ENCODE results near the gene METTL21C.

The METTL21C gene

DNA sequence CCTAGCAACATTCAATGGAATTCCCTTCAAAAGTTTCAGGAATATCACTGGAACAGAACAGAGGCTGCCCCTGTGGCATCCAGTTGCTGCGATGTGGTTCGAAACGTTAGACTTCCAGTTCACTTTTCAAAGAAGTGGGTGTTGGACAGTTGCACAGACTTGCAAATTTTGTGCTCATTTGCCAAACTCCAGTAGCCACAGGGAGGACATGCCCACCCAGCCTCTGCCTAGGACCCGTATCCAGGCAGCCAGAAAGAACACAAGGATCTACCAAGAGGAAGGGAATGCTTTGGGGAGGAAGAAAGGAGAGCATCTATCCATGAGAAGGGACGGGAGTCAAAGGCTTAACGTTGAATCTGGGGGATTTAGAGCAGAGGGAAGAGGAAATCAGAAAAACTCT, at the start of gene METTL21C:
Gene METTL21C (minus strand): TSS at position 108 of the 400 bp plus-strand sequence. CDS start 546 bp downstream, outside the sequence.
- DNase-seq (ENCODE audit: low spot score) = no peak

DNA sequence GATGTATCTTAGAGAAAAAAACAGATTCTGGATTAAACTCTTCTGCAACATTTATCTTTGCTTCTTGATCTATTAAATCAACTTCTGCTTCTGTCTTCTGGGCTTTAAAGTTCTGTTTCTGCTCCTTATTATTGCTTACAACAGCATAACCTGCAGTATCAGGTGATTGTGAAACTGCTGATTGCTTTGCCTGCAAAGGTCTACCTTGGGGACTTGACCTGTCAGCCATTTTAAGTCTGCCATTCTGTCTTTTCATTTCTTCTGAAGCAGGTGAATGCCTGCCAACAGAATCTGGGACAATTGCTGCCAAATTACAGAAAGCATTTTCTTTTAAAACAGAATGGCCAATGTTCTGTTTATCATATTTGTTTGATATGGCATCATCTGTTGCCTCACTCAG, 47.7 kb upstream of the METTL21C start:
- DNase-seq (ENCODE audit: low spot score) = no peak

DNA sequence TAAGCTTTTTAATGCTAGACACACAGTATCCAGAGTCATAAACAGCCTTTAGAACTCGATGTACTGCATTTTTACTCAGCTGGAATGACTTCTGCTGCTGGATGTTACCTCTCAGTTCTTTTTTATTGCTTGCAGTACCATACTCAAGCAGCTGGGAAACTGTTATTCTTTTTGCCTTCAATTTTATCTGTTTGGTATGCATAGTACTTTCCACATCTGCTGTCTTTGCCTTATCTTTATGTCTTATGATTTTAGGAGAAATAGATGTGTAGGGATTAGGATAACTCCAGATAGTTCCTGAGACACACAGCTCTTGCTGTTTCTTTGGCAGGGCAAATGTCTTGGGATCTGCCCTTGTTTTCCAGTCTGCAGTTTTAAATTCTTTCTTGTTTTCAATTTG, 47.3 kb upstream of the METTL21C start:
- DNase-seq (ENCODE audit: low spot score) = no peak

DNA sequence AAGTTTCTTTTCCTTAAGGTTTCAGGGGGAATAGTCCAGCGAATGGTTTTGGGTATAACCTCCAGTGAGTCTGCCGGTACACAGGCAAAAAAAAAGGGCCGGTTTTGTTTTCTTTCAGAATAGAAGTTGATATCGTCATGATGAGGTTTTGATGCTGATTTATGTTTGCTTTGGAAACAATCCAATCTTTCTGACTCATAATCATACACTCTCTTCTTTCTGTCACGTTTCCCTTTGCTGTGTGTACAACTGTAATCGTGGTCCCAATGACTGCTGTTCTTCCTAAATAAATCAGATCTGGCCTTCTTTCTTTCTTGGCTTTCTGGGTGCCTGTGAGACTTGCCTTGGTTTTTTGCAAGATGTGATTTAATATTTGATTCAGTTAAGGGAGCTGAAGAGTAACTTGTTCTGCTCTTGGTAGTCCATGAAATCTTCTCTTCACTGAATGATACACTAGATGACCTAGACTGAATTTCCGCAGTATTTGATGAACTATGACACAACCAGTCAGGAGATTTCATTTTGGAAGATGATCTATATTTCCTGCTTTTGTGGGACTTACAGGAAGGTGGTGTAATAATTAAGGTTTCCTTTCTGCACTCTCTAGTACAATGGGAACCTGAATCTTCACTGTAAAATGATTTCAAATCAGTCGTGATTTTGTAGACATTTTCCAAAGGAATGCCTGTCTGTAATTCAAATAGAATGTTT, 34.9 kb upstream of the METTL21C start:
- no peak for DNase-seq (ENCODE audit: low spot score)

DNA sequence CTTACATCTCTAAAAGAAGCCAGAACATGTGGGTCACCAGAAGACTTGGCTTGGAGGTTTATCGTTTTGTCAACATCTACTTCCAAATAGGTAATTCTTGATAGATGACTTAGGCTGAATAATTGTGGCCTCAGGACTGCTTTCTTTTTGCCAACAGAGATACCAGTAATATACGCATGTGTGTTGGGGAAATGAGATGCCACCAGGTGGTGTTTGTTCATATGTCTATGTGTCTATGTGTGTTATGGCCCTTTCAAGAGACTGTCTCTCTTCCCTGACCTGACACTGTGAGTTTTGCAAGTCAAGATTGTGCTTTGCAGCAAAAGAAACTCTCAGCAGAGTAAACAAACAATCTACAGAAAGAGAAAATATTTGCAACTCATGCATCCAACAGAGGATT, 31.6 kb upstream of the METTL21C start:
- DNase-seq (ENCODE audit: low spot score) = no peak

DNA sequence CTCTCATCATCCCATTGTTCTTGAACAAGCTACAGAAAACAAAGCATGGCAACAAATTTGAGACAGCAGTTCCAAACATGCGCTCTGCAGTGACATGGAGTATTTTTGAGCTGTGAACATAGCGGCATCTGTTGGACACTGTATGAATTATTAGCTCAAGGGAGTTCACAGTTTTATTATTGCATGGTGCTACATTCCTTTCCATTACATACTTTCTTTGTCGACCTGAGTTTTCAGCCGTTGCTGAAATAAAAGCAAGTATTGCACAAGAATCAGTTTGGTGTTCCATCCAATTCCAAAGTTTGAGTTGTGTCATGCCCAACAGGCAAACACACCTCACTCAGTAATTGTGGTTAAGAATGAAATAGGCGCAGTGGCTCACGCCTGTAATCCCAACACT, 30.1 kb upstream of the METTL21C start:
- DNase-seq (ENCODE audit: low spot score) = peak; percentile 16

DNA sequence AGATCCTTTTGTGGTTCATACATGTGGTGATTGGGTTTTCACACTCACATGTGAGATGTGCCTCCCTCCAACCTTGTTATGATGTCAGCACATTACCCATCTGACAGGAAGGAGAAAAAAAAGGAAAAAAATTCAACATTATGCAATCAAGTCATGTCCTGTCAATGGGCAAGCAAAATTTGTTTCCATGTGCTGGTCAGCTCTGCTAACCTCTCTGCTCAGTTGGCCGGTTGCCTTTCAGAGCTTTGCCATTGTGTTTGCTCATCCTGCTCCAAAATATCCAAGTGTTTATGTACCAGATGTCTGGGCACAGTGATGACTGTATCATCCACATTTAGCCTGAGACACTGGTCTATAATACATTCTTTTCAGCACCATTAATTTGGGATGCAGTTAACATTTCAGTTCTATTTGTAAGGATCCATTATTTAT, 27.0 kb upstream of the METTL21C start:
- DNase-seq (ENCODE audit: low spot score) = no peak

DNA sequence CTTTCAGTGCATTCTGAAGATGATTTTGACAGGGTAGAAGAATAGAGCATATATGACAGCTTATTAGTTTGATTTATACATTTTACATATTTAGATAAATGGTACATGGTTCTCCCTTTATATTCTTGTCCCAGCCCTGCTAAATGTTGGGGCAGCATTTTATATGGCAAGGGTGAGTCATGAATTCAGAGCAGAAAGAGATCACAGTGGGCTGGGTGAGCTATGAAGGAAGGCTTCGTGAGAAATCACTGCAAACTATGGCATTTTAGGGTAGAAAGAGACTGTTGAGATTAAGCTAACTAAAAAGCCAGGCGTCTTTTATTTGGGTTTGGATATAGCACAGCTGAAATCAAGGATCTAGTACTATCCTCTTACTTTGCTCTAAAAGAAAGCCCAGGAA, 23.9 kb upstream of the METTL21C start:
- no peak for DNase-seq (ENCODE audit: low spot score)

DNA sequence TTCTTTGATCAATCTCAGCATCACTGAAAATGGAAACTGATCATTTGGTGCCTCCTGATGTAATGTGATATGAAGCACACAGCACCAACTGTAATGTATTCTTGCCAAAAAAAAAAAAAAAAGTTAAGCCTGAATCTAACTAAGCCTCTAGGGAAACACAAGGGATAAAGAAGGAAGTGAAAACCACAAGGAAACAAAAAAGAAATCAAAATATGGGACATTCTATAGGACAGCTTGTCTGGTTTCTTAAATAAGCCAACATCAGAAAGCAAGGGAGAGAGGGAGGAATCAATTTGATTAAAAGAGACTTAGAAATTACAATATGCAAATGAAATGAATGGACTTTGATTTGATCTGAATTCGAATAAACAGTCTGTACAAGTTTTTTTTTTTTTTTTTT, 20.6 kb upstream of the METTL21C start:
- no peak for DNase-seq (ENCODE audit: low spot score)

DNA sequence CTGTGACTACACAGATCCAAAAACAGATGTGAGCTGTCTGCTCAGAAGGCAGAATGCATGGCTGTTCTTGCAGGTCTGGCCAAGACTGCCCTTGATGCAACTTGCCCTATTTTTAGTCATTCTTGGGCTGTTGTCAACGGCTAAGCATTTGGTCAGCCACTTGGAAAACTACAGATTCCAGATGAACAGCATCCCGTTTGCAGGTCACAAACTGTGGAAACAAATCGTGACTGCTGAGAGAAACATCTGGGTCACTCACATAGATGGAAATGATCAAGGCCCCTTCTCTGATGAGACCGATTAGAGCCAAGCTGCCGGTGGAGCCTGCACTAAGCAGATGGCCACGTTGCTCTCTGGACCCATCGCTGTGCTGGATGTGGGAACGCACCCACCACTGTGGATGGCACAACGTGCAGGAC, 15.4 kb upstream of the METTL21C start:
- no peak for DNase-seq (ENCODE audit: low spot score)

DNA sequence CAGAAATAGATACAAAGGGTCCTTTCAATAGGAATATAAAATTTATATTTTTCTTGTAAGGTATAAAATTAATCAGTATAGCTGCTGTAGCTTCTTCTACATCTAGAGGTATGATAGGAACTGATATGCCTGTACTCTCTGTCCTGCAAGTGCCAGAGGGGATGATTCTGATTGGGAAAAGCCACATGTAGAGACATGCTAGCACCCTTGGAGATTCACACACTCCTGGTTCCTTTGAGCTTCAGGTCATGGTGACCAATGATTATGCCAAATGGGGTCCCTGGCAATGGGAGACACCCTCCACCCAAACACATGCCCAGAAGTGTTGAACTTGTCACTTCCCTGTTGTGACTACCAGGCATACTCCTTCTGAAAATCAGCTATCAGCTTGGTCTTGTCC, 14.7 kb upstream of the METTL21C start:
- DNase-seq (ENCODE audit: low spot score) = no peak

DNA sequence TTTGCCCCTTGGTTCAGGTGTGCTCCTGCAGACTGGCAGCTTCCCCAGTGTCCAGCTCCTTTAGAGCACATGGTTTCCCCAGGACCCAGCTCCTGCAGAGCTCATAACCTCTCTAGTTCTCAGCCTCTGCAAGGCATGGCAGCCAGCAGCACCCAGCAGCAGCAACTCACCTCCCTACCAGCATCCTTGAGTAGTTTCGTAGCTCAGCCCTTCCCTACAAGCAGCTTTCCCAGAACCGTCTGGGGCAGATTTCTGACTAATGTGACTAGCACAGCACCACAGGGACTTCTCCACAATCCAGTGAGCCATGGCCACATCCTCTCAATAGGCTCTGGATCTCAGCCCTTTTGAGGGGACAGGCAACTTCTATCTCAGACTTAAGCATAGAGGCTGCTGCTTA, 14.1 kb upstream of the METTL21C start:
- DNase-seq (ENCODE audit: low spot score) = no peak

DNA sequence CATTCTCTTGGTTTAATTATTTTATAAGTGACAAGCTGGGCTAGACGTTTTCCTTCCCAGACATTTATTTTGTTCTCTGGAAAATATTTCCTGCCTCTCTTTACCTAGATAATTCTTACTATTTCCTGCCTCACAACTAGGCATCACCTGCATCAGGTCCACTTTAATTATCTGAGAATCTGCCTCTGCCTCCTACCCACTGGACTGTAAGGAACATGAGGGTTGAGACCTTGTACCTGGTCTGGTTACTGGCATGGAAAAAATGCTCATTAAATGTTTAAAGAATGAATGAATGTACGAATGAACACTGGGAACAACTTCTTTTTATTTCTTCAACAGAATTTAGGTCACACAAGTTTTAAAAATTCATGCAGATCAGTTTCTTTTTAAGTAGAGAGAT, 13.4 kb upstream of the METTL21C start:
- no peak for DNase-seq (ENCODE audit: low spot score)

DNA sequence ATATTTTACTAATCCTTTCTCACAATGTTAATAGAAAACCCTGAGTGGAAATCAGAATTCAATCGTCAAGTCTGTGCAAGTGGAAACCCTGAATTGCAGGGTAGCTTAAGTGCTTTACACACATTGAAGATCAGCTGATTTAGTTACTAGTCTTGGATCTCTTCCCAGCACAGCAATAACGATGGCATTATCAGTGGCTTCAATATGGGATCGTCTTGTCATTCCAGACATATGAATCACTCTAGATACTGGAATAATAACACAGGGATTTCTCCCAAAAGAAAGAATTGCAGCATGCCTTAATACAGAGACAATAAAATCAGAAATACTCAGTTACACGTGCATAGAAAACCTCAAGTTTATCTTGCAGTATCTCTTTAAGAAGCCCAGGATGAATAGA, 12.6 kb upstream of the METTL21C start:
- DNase-seq (ENCODE audit: low spot score) = no peak

DNA sequence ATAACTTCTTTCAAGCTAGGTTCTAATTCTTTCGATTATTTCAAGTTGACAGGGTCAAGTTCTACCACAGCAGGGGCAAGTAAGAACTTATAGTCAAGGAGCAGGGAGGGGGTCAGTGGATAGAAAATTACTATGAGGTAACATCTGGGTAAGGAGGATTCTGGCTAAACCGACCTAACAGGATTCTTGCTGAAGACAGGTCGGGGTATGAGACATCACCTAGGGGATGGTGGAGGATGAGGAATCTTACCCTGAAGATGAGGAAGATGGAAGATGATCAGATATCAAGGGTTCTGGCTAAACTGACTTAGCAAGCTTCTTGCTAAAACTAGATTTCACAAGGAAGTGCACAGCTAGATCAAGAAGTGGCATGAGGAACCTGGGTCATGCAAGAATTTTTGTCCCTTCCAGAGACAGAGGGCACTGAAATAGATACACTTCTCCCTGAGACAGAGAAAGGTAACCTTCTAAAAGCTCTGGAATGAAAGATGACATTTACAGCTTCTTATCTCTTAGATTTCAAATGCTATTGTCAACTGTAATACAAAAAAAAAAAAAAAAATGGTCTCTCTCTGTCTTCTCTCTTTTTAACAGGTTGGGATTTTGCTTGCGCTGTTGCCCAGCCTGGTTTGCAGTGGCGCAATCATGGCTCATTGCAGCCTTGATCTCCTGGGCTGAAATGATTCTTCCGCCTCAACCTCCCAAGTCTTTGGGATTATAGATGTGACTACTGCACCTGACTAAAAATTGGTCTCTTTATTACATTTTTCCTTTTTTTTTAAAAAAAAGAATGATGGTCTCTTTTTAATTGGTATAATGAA, 9.6 kb upstream of the METTL21C start:
- no peak for DNase-seq (ENCODE audit: low spot score)

DNA sequence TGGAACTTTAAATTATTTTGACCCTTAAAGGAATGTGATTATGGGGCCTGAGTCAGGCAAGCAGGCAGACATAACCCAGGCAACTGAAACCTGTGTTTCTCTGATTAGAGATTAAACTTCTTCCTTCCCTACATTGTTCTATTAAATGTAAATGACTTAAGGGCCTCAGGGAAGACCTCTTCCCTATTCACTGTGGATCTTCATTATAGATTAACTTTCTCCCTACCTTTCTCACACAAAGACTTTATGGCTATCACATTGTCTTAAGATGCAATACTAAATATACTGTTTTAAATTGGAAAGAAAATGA, 8.8 kb upstream of the METTL21C start:
- DNase-seq (ENCODE audit: low spot score) = no peak

DNA sequence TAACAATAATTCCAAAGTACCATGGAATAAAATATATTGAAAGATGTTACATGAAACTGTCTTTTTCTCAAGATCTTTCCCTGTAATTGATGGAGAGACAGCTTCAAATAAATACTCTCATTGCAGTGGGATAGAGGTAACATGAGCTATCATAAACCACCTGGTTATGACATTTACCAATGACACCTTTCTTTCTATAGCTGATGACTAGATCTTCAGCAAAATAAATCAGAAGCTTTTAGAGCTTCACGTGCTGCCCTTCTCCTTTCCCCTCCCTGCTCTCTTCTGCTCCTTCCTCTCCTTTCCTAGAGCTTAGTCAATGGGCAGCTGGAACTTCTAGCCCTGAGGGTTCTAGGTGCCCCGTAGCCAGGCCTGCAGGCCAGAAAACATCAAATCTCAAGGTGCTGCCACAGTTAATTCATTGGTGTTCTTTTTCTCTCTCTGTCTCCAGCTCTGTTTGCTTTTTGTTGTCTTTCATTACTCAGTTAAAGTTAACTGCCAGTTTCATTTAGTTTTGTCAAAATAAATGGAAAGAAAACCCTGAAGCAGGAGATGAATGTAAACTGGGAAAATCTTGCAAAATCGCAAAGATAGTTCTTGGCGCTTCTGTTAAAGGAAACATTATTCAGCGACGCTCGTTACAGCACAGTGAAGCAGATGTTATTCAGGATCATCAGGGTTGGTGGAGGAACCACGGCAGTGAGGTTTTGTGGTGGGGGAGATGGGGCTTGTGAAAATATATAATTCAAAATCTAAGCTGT, 8.3 kb upstream of the METTL21C start:
- no peak for DNase-seq (ENCODE audit: low spot score)

DNA sequence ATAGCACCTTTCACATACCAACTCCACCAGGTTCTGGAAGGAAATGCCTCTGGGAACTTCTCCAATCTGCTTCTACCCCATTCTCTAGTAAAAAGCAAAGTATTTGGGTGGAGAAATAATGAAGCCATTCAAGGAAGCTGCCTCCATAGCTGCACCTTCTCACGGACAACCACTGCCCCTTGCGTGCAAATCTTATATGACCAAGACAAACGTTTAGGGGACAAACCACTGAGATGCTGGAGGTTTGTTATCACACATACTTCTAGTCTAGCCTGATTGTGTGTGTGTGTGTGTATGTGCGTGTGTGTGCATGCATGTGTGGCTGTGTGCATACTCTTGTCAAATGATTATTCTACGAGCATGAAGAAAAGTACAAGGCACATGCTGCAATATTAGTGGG, 6.5 kb upstream of the METTL21C start:
- DNase-seq (ENCODE audit: low spot score) = no peak

DNA sequence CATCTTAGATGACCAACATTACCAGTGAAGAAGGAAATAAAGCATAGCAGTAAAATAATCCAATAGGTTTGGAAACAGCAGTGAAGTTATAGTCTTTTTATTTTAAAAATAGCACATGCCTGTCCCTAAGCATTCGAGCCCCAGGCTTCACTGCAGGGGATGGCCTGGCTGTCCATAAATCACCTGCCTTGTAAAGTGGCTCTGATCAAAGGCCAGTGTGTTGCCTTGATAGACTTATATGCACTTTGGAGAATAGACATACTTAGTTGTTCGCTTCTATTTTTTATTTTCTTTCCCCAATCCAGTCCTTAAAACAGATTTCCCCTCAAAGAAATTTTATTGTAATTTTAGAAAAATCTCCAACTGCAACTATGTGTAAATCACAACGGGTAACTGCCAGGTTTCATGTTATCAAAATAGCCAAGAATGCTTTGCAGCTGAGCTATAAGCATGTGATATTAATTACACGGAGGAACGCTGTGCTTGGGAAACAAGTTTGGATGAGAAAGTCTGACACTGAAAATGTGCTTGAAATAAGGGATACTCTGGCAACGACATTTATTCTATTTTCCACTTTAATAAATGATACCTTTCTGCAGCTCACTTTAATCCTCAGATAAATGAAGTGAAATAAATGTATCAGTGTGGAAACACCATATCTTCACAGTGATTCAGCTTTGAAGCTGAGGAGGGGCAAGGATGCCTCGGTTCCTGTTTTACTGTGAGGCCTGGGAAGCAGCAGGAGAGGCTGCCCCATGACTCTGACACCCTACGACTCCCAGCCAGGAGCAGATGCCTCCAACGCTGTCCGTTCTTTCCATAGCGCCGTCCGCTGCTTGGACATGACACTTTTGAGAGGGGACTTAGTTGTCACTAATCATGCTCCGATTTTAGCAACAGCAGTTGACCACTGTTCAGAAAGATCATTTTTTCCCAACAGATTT, 5.5 kb upstream of the METTL21C start:
- DNase-seq (ENCODE audit: low spot score) = no peak

DNA sequence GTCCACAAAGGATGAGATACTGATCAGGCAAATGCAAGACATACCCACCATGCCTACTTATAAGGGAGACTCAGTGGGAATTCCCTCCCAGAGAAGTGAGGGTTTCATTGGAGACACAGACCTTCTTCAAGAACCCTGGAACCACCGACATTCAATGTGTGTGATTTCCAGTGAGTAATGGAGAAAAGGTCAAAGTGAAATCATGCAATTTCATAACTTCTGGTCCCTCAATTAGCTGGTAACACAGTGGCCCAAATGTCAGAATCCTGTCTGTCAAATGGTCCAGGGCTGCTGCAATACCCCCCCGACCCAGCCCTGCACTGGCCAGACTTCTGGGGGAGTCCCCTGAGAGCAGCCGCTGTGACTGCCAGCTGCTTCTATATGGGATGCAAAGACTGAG, 4.7 kb upstream of the METTL21C start:
- DNase-seq (ENCODE audit: low spot score) = no peak

DNA sequence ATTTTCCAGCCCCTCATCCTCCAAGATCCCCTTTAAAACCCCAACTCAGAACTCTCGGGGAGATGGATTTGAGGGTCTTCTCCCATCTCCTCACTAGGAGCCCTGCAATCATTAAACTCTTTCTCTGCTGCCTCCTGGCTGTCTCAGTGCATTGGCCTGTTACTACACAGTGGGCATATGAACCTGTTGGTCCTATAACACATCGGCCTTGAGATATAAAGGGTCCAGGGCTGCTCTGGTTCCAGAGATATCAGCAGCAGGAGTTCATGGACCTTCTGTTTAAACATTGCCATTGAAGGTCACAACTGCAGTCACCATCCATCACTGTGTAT, 3.8 kb upstream of the METTL21C start:
- no peak for DNase-seq (ENCODE audit: low spot score)

All from HuH-7 (cell line).